HG03095 (cell line): ENCODE data around the gene CCDC187.

Experiments
- ATAC-seq: cut with Tn5 transposase; IDR thresholded peaks from one replicate; pipeline ENCODE4 v1.9.1; 2021; ENCODE audit warnings: moderate library complexity; ENCODE audit not compliant: unreplicated experiment

CCDC187 gene

GRCh38 chr9:136257381-136258298, 46.3 kb downstream of the CCDC187 start:
- no peak for ATAC-seq

- ATAC-seq = no peak
These were observed 47.7 kb downstream of the CCDC187 start for GRCh38 chr9:136255896-136256890.

GRCh38 chr9:136255166-136255538, 48.7 kb downstream of the CCDC187 start:
- ATAC-seq = no peak

- no peak for ATAC-seq
These were observed 49.3 kb downstream of the CCDC187 start for GRCh38 chr9:136254381-136255165.

- ATAC-seq = no peak
These were observed 50.4 kb downstream of the CCDC187 start for GRCh38 chr9:136253246-136254130.

- ATAC-seq = no peak
These were observed 51.0 kb downstream of the CCDC187 start for GRCh38 chr9:136252846-136253245.

- ATAC-seq = no peak
These were observed 51.6 kb downstream of the CCDC187 start for GRCh38 chr9:136252281-136252680.

- no peak for ATAC-seq
These were observed 52.4 kb downstream of the CCDC187 start for GRCh38 chr9:136251264-136252115.

GRCh38 chr9:136250676-136251075, 53.2 kb downstream of the CCDC187 start:
- no peak for ATAC-seq

- ATAC-seq = no peak
These were observed 53.9 kb downstream of the CCDC187 start for GRCh38 chr9:136249877-136250559.

GRCh38 chr9:136248951-136249876, 54.7 kb downstream of the CCDC187 start:
- no peak for ATAC-seq

- no peak for ATAC-seq
These were observed 55.8 kb downstream of the CCDC187 start for GRCh38 chr9:136247947-136248637.

GRCh38 chr9:136247551-136247916, 56.4 kb downstream of the CCDC187 start:
- ATAC-seq = no peak

GRCh38 chr9:136246849-136247550, 56.9 kb downstream of the CCDC187 start:
- ATAC-seq = no peak

GRCh38 chr9:136245219-136246150, 58.4 kb downstream of the CCDC187 start, which contains the start of gene QSOX2:
QSOX2 (minus strand) TSS chr9:136245812; CDS start chr9:136245803, 9 bp downstream.
- ATAC-seq = peak; percentile 36
